AG04450 (cell line): ENCODE data around the gene ERAL1. TPM values are rescaled to one million over a fixed set of nuclear protein-coding genes. Genes with fewer than 3 reads are reported as not detected.

ENCODE experiments used
- CTCF ChIA-PET: fragments of 300-600, 350-600 bp; formaldehyde crosslinking; extraction: SDS; loops from one replicate; lab custom pipeline; 2022; ENCODE audit warnings: antibody characterized with exemption, inconsistent platforms; lab: Charles Lee
- POLR2A ChIA-PET: fragments of 350-600 bp; formaldehyde crosslinking; extraction: SDS; loops from one replicate; lab custom pipeline; 2021; ENCODE audit warnings: antibody characterized with exemption, inconsistent platforms; lab: Yijun Ruan, JAX
- DNase-seq: peaks from one replicate; pipeline ENCODE4 v3.0.0-alpha.2; 2011; ENCODE audit warnings: low read depth, low spot score
- H3K27ac ChIP-seq: one replicate; pipeline ENCODE4 v1.5.1; 2012; ENCODE audit warnings: low read depth, low read length, control low read depth
- H3K27me3 ChIP-seq: one replicate; pipeline ENCODE4 v1.6.0; 2012; ENCODE audit warnings: low read length; ENCODE audit not compliant: control insufficient read depth, insufficient read depth
- H3K4me3 ChIP-seq: 2 replicates; pipeline ENCODE4 v1.5.1; 2011; ENCODE audit warnings: mild to moderate bottlenecking, low read depth, low read length, control low read depth
- H3K9me3 ChIP-seq: 2 replicates; pipeline ENCODE4 v1.5.1; 2012; ENCODE audit warnings: low read length; ENCODE audit not compliant: control insufficient read depth, insufficient read depth
- CTCF ChIP-seq: IDR thresholded peaks from 2 replicates; pipeline ENCODE4 v1.5.1; 2011; ENCODE audit warnings: low read depth, low read length, control low read depth, inconsistent platforms
- polyA plus RNA-seq: library from polyadenylated mRNA; depleted of rRNA; stranded (reverse); fragments of >200 nt; gene quantifications from 2 replicates; pipeline ENCODE4 v1.2.3, GENCODE V29; 2011

ERAL1 gene
- polyA plus RNA-seq, 1 experiment: 45.7 TPM

- DNase-seq: peak; percentile 92
- Histone ChIP-seq H3K27me3 (no peaks in the 10 kb centered on the region), H3K27ac (peak overlapping the region; percentile 99), H3K9me3 (no peaks in the 10 kb centered on the region; the same call in 1 of the 2 replicates), H3K4me3 (peak overlapping the region; percentile 83)
- TF ChIP-seq CTCF: no peak
- ChIA-PET POLR2A (interaction anchor here (1.0 kb wide), 1 partner anchor 86 kb away, joined by 3 read pairs; the partner anchor contains the start of gene FLOT2), CTCF (interaction anchor here (0.8 kb wide), 1 partner anchor 49 kb away, joined by 3 read pairs; no protein-coding TSS in a partner anchor)
Observed at GRCh38 chr17:28812091-28812747, 42.6 kb upstream of the ERAL1 start.

GRCh38 chr17:28812748-28813377 is 42.0 kb upstream of the ERAL1 start:
- CTCF ChIA-PET: no interaction called here
- no peak for TF ChIP-seq CTCF
- POLR2A ChIA-PET: no interaction called here

GRCh38 chr17:28816540-28816939 is 38.3 kb upstream of the ERAL1 start:
- DNase-seq: no peak
- TF ChIP-seq CTCF: no peak
- Histone ChIP-seq H3K27me3 (no peaks in the 10 kb centered on the region), H3K27ac (no peak overlapping the region), H3K9me3 (no peaks in the 10 kb centered on the region; the same call in 1 of the 2 replicates), H3K4me3 (no peak overlapping the region)
- CTCF ChIA-PET: no interaction called here
- POLR2A ChIA-PET: no interaction called here

More at GRCh38 chr17:28812748-28813377, 42.0 kb upstream of the ERAL1 start:
- Histone ChIP-seq H3K27ac (peak overlapping the region; percentile 99), H3K4me3 (peak overlapping the region; percentile 83), H3K9me3 (no peaks in the 10 kb centered on the region; the same call in 1 of the 2 replicates), H3K27me3 (no peaks in the 10 kb centered on the region)
- DNase-seq: peak; percentile 42

- no peak for DNase-seq
- no peak for TF ChIP-seq CTCF
- Histone ChIP-seq H3K27ac (no peak overlapping the region), H3K4me3 (no peak overlapping the region), H3K27me3 (no peaks in the 10 kb centered on the region), H3K9me3 (no peaks in the 10 kb centered on the region)
- ChIA-PET CTCF (interaction anchor here (0.7 to 2.9 kb wide), 3 partner anchors 13 to 62 kb away, joined by 3 to 13 read pairs (median 4); no protein-coding TSS in a partner anchor), POLR2A (no interaction called here)
Observed at GRCh38 chr17:28818819-28819221, 36.0 kb upstream of the ERAL1 start.

GRCh38 chr17:28819582-28819981 is 35.2 kb upstream of the ERAL1 start:
- H3K4me3 ChIP-seq: no peak overlapping the region
- no peak for TF ChIP-seq CTCF
- H3K9me3 ChIP-seq: no peaks in the 10 kb centered on the region
- no peak for DNase-seq
- no peaks in the 10 kb centered on the region for H3K27me3 ChIP-seq
- no peak overlapping the region for H3K27ac ChIP-seq
- ChIA-PET CTCF (interaction anchor here (2.9 kb wide), 1 partner anchor 56 kb away, joined by 13 read pairs; no protein-coding TSS in a partner anchor), POLR2A (no interaction called here)
